ENCODE measurements around the gene OSBPL9. TPM values are rescaled to one million over a fixed set of nuclear protein-coding genes. Genes with fewer than 3 reads are reported as not detected.

OSBPL9 gene
- total RNA-seq, 1 experiment from 2014 or later, result 67.6 TPM

DNA sequence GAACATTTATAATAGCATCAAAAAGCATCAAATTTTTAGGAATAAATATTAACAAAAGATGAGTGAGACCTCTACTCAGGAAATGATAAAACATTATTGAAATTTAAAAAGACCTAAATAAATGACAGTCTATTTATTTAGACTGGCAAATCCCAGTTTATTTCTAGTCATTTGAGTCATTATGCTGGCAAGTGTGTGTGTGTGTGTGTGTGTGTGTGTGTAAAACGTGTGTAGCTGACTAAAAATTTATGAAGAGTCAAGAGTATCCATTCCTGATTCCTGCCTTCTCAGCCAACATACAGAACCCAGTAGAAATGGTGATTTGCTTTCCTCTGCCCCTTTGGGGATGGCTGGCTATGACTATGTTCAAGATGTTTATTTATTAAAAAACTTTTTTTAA, 46.2 kb downstream of the OSBPL9 start:
- no peaks in the 10 kb centered on the region for H3K27me3 Mint-ChIP-seq (ENCODE audit: unreplicated experiment)
- H3K36me3 Mint-ChIP-seq (ENCODE audit: insufficient read depth, unreplicated experiment), result no peaks in the 10 kb centered on the region
- TF ChIP-seq, protein P1, sequence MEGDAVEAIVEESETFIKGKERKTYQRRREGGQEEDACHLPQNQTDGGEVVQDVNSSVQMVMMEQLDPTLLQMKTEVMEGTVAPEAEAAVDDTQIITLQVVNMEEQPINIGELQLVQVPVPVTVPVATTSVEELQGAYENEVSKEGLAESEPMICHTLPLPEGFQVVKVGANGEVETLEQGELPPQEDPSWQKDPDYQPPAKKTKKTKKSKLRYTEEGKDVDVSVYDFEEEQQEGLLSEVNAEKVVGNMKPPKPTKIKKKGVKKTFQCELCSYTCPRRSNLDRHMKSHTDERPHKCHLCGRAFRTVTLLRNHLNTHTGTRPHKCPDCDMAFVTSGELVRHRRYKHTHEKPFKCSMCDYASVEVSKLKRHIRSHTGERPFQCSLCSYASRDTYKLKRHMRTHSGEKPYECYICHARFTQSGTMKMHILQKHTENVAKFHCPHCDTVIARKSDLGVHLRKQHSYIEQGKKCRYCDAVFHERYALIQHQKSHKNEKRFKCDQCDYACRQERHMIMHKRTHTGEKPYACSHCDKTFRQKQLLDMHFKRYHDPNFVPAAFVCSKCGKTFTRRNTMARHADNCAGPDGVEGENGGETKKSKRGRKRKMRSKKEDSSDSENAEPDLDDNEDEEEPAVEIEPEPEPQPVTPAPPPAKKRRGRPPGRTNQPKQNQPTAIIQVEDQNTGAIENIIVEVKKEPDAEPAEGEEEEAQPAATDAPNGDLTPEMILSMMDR (IDR thresholded peaks at IDR 0.05; ENCODE audit: unreplicated experiment), result no peak
- peaks cover 42% of the 10 kb centered on the region for H3K4me1 Mint-ChIP-seq (ENCODE audit: low read depth, unreplicated experiment)
- intact Hi-C loops (cut with micrococcal nuclease; ENCODE audit: unreplicated experiment), result no loop called here
- CTCF ChIA-PET, result no interaction called here
- DNase-seq, result no peak
- no peak overlapping the region for H3K4me3 Mint-ChIP-seq (ENCODE audit: low read depth, unreplicated experiment)
- peaks cover 2% of the 10 kb centered on the region for H3K9me3 Mint-ChIP-seq (ENCODE audit: low read depth, unreplicated experiment)
- no TSS peak for BruUV-seq (replicated peaks)
- no peak overlapping the region for H3K27ac Mint-ChIP-seq (ENCODE audit: unreplicated experiment)

GRCh38 chr1:51663721-51664120, 46.8 kb downstream of the OSBPL9 start:
- intact Hi-C loops (cut with micrococcal nuclease; ENCODE audit: unreplicated experiment), result no loop called here
- TF ChIP-seq, protein P1 (IDR thresholded peaks at IDR 0.05; ENCODE audit: unreplicated experiment), result no peak
- CTCF ChIA-PET, result no interaction called here
- H3K4me3 Mint-ChIP-seq (ENCODE audit: low read depth, unreplicated experiment), result no peak overlapping the region
- H3K27me3 Mint-ChIP-seq (ENCODE audit: unreplicated experiment), result no peaks in the 10 kb centered on the region
- no TSS peak for BruUV-seq (replicated peaks)
- no peak overlapping the region for H3K27ac Mint-ChIP-seq (ENCODE audit: unreplicated experiment)
- no peak for DNase-seq
- peaks cover 42% of the 10 kb centered on the region for H3K4me1 Mint-ChIP-seq (ENCODE audit: low read depth, unreplicated experiment)
- H3K9me3 Mint-ChIP-seq (ENCODE audit: low read depth, unreplicated experiment), result peaks cover 2% of the 10 kb centered on the region
- no peaks in the 10 kb centered on the region for H3K36me3 Mint-ChIP-seq (ENCODE audit: insufficient read depth, unreplicated experiment)

- Mint-ChIP-seq H3K27ac (ENCODE audit: unreplicated experiment) (no peak overlapping the region), H3K27me3 (ENCODE audit: unreplicated experiment) (no peaks in the 10 kb centered on the region), H3K9me3 (ENCODE audit: low read depth, unreplicated experiment) (peaks cover 2% of the 10 kb centered on the region), H3K36me3 (ENCODE audit: insufficient read depth, unreplicated experiment) (no peaks in the 10 kb centered on the region), H3K4me3 (ENCODE audit: low read depth, unreplicated experiment) (no peak overlapping the region), H3K4me1 (ENCODE audit: low read depth, unreplicated experiment) (peaks cover 48% of the 10 kb centered on the region)
- DNase-seq, result no peak
- CTCF ChIA-PET, result interaction anchor here (0.5 kb wide), 2 partner anchors 9 to 32 kb away, joined by 4 to 5 read pairs; no protein-coding TSS in a partner anchor
- no TSS peak for BruUV-seq (replicated peaks)
- intact Hi-C loops (cut with micrococcal nuclease; ENCODE audit: unreplicated experiment), result no loop called here
- TF ChIP-seq, protein P1 (IDR thresholded peaks at IDR 0.05; ENCODE audit: unreplicated experiment), result no peak
Observed at GRCh38 chr1:51664421-51665240, 47.7 kb downstream of the OSBPL9 start.

- Mint-ChIP-seq H3K27ac (ENCODE audit: unreplicated experiment) (no peak overlapping the region), H3K4me1 (ENCODE audit: low read depth, unreplicated experiment) (peaks cover 33% of the 10 kb centered on the region), H3K9me3 (ENCODE audit: low read depth, unreplicated experiment) (peaks cover 2% of the 10 kb centered on the region), H3K4me3 (ENCODE audit: low read depth, unreplicated experiment) (no peak overlapping the region), H3K36me3 (ENCODE audit: insufficient read depth, unreplicated experiment) (no peaks in the 10 kb centered on the region), H3K27me3 (ENCODE audit: unreplicated experiment) (no peaks in the 10 kb centered on the region)
- no TSS peak for BruUV-seq (replicated peaks)
- no peak for DNase-seq
- intact Hi-C loops (cut with micrococcal nuclease; ENCODE audit: unreplicated experiment), result no loop called here
- TF ChIP-seq, protein P1 (IDR thresholded peaks at IDR 0.05; ENCODE audit: unreplicated experiment), result no peak
- CTCF ChIA-PET, result no interaction called here
Observed at GRCh38 chr1:51666478-51666877, 49.6 kb downstream of the OSBPL9 start.

Data from Calu3 (cell line).